PFSK-1 (cell line): ENCODE results near the gene CRADD.

Experiments used
- FOXP2 ChIP-seq: optimal IDR thresholded peaks from 2 replicates; pipeline ENCODE3; 2011; ENCODE audit warnings: borderline replicate concordance, control low read depth, inconsistent platforms; ENCODE audit not compliant: insufficient read depth; ENCODE audit errors: extremely low read length, extremely low read depth
- POLR2AphosphoS5 ChIP-seq: IDR thresholded peaks from 2 replicates; pipeline ENCODE4 v1.6.1; 2012; ENCODE audit warnings: low read depth, mild to moderate bottlenecking, control low read depth, low read length, moderate library complexity
- SIN3A ChIP-seq: IDR thresholded peaks from 2 replicates; pipeline ENCODE4 v1.6.1; 2012; ENCODE audit warnings: mild to moderate bottlenecking, low read length, moderate library complexity, borderline replicate concordance; ENCODE audit not compliant: insufficient read depth
- TAF1 ChIP-seq: IDR thresholded peaks from 2 replicates; pipeline ENCODE4 v1.6.1; 2012; ENCODE audit warnings: low read length, control low read depth, borderline replicate concordance; ENCODE audit not compliant: insufficient read depth
- TF ChIP-seq, protein P1 (sequence below), 2 experiments: IDR thresholded peaks; 2 replicates each; pipeline versions ENCODE4 v1.6.1 to v1.8.0; 2011 to 2012; ENCODE audit warnings: low read depth in 2 of 2, low read length in 2 of 2, control low read depth in 1 of 2, inconsistent platforms in 1 of 2, mild to moderate bottlenecking in 1 of 2, moderate library complexity in 1 of 2; ENCODE audit not compliant: insufficient read depth in 1 of 2

The CRADD gene

GRCh38 chr12:93729934-93730333, 52.8 kb downstream of the CRADD start:
- TF ChIP-seq SIN3A (no peak), FOXP2 (no peak), POLR2AphosphoS5 (no peak), TAF1 (no peak)
- TF ChIP-seq, protein P1, sequence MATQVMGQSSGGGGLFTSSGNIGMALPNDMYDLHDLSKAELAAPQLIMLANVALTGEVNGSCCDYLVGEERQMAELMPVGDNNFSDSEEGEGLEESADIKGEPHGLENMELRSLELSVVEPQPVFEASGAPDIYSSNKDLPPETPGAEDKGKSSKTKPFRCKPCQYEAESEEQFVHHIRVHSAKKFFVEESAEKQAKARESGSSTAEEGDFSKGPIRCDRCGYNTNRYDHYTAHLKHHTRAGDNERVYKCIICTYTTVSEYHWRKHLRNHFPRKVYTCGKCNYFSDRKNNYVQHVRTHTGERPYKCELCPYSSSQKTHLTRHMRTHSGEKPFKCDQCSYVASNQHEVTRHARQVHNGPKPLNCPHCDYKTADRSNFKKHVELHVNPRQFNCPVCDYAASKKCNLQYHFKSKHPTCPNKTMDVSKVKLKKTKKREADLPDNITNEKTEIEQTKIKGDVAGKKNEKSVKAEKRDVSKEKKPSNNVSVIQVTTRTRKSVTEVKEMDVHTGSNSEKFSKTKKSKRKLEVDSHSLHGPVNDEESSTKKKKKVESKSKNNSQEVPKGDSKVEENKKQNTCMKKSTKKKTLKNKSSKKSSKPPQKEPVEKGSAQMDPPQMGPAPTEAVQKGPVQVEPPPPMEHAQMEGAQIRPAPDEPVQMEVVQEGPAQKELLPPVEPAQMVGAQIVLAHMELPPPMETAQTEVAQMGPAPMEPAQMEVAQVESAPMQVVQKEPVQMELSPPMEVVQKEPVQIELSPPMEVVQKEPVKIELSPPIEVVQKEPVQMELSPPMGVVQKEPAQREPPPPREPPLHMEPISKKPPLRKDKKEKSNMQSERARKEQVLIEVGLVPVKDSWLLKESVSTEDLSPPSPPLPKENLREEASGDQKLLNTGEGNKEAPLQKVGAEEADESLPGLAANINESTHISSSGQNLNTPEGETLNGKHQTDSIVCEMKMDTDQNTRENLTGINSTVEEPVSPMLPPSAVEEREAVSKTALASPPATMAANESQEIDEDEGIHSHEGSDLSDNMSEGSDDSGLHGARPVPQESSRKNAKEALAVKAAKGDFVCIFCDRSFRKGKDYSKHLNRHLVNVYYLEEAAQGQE (IDR thresholded peaks at IDR 0.05; ENCODE audit: insufficient read depth in 1 of 2, low read depth in 2 of 2, low read length in 2 of 2): no peak

DNA sequence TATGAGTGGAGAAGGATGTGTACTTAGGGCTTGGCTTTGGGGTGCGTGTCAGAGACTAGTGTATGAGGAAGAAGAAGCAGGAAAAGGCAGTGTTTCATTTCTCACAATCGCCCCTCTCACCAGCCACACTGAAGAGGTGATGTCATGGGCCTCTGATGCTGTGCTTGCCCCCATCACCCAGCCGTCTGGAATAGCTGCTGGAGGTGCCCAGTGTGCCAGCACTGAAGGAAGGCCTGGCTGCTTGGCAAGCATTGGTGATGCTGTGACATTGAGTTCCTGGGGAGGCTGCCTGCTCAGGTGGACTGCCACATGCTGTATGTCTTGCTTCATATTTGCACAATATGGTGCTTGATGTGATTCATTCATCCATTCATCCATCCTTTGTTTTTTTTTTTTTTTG, 56.2 kb downstream of the CRADD start:
- no peak for TF ChIP-seq POLR2AphosphoS5
- TF ChIP-seq, protein P1 (IDR thresholded peaks at IDR 0.05; ENCODE audit: insufficient read depth in 1 of 2, low read depth in 2 of 2, low read length in 2 of 2): no peak
- no peak for TF ChIP-seq FOXP2
- TF ChIP-seq SIN3A: no peak
- TF ChIP-seq TAF1: no peak

GRCh38 chr12:93733928-93734327, 56.8 kb downstream of the CRADD start:
- TF ChIP-seq, protein P1 (IDR thresholded peaks at IDR 0.05; ENCODE audit: insufficient read depth in 1 of 2, low read depth in 2 of 2, low read length in 2 of 2): no peak
- TF ChIP-seq SIN3A (no peak), FOXP2 (no peak), POLR2AphosphoS5 (no peak), TAF1 (no peak)

- TF ChIP-seq POLR2AphosphoS5 (no peak), TAF1 (no peak), FOXP2 (no peak), SIN3A (no peak)
- TF ChIP-seq, protein P1 (IDR thresholded peaks at IDR 0.05; ENCODE audit: insufficient read depth in 1 of 2, low read depth in 2 of 2, low read length in 2 of 2): no peak
Observed at GRCh38 chr12:93734784-93735183, 57.6 kb downstream of the CRADD start.

- no peak for TF ChIP-seq TAF1
- TF ChIP-seq, protein P1 (IDR thresholded peaks at IDR 0.05; ENCODE audit: insufficient read depth in 1 of 2, low read depth in 2 of 2, low read length in 2 of 2): no peak
- TF ChIP-seq FOXP2: no peak
- TF ChIP-seq SIN3A: no peak
- TF ChIP-seq POLR2AphosphoS5: no peak
Observed at GRCh38 chr12:93736640-93737178, 59.5 kb downstream of the CRADD start.
